Omental fat pad (tissue), 4 donors: ENCODE results near the gene ARMC3. TPM values are rescaled to one million over a fixed set of nuclear protein-coding genes. Genes with fewer than 3 reads are reported as not detected.

Source experiments
- ATAC-seq: fragments of 150-250 bp; one replicate; pipeline ENCODE4 v1.9.1; 2016; ENCODE audit warnings: mild to moderate bottlenecking, moderate library complexity; ENCODE audit not compliant: low FRiP score
- DNase-seq: peaks from one replicate; pipeline ENCODE4 v3.0.0-alpha.2; 2019; ENCODE audit warnings: low spot score
- CTCF ChIP-seq, 3 donors: fragments of 450-650 bp; IDR thresholded peaks; one replicate each; pipeline ENCODE4 v1.5.1; 2016 to 2017; ENCODE audit warnings: antibody characterized with exemption in 3 of 3, mild to moderate bottlenecking in 3 of 3, moderate library complexity in 2 of 3
- total RNA-seq, 4 donors: library from RNA; depleted of rRNA; stranded (reverse); fragments of >200 nt; gene quantifications; one replicate each; pipeline ENCODE4 v1.1.0, GENCODE V29; 2016

ARMC3 gene
- total RNA-seq, result not detected

DNA sequence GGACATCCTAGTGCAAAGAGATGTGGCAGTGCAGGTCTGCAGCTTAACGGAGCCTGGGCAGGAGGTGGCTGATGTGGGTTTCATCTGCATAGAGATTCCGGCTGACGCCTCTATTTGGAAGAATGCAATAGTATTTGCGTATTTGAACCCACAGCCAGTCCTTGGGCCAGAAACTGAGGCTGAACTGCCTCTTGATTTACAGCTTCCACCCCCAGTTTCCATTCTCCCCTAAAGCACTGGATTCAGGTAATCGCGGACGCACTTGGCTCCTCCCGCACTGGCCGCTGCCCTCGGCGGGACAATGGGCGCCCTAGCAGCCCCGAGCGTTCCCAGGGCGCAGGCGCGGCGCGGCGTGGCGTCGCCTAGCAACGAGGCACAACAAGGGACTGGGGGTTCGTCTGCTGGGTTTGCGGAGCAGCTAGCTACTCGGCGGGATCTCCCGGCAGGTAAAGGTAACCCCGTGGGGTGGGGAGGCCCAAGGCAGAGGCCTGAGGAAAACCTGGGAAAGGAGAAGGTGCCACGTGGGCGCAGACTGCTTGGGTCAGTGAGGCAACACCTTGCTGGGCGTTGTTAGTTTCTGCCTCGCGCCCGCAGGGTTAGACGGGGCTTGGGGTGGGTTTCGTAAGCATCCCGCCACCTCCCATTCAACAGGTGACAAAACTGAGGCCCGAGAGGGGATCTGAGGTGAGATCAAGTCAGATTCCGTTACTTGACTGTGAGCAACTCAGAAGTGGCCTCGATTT lies at the start of gene ARMC3:
Gene ARMC3, plus strand, starts transcription at position 393 of the 743 bp plus-strand sequence. CDS start 3,944 bp downstream, outside the sequence.
- no peak for TF ChIP-seq CTCF (IDR thresholded peaks at IDR 0.05)
- ATAC-seq (peak; percentile 48), DNase-seq (no peak)

DNA sequence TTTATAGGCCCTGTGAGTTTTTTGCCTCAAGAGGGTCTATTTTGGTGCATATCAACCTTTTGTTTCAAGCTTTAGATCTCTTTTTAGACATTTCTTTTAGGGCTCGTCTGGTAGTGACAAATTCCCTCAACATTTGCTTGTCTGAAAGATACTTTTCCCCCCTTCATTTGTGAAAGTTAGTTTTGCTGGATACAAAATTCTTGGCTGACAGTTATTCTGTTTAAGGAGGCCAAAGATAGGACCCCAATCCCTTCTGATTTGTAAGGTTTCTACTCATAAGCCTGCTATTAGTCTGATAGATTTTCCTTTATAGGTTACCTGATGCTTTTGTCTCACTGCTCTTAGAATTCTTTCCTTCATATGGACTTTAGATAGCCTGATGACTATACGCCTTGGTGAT lies 36.1 kb upstream of the ARMC3 start:
- ATAC-seq, result no peak
- DNase-seq, result no peak
- no peak for TF ChIP-seq CTCF (IDR thresholded peaks at IDR 0.05)

GRCh38 chr10:22893781-22894180 lies 34.1 kb upstream of the ARMC3 start:
- no peak for DNase-seq
- ATAC-seq, result no peak
- no peak for TF ChIP-seq CTCF (IDR thresholded peaks at IDR 0.05)

GRCh38 chr10:22894714-22895113 lies 33.1 kb upstream of the ARMC3 start:
- DNase-seq, result no peak
- ATAC-seq, result no peak
- no peak for TF ChIP-seq CTCF (IDR thresholded peaks at IDR 0.05)

- no peak for DNase-seq
- no peak for TF ChIP-seq CTCF (IDR thresholded peaks at IDR 0.05)
- ATAC-seq, result no peak
These were observed 32.6 kb upstream of the ARMC3 start for GRCh38 chr10:22895252-22895651.

DNA sequence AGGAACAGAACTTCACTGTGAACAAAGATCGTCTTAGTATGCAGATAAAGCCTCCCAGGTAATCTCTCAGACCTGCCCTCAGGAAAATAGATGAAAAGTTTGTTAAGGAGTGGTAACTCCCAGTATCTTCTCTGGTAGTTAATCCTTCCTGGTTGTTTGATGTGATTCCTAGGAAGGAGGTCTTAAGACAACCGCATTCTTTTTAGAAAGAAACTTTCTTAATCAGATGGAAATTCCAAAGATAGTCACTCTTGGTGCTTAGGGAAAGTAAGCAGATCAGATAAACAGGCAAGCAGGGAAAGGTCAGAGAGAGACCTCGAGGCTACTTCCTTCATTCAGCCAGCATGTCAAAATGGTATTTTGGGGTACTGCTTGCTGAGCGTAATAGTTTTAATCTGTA lies 30.5 kb upstream of the ARMC3 start:
- DNase-seq, result no peak
- no peak for ATAC-seq
- no peak for TF ChIP-seq CTCF (IDR thresholded peaks at IDR 0.05)

GRCh38 chr10:22899307-22899706 lies 28.5 kb upstream of the ARMC3 start:
- DNase-seq (no peak), ATAC-seq (no peak)
- no peak for TF ChIP-seq CTCF (IDR thresholded peaks at IDR 0.05)
